C1 segment of cervical spinal cord (tissue), 14 donors: ENCODE data around the gene CDH4.

Experiments used
- DNase-seq, 14 donors: peaks; one replicate each; lab custom pipeline; 2025; lab: John Stamatoyannopoulos, UW

CDH4 gene

DNA sequence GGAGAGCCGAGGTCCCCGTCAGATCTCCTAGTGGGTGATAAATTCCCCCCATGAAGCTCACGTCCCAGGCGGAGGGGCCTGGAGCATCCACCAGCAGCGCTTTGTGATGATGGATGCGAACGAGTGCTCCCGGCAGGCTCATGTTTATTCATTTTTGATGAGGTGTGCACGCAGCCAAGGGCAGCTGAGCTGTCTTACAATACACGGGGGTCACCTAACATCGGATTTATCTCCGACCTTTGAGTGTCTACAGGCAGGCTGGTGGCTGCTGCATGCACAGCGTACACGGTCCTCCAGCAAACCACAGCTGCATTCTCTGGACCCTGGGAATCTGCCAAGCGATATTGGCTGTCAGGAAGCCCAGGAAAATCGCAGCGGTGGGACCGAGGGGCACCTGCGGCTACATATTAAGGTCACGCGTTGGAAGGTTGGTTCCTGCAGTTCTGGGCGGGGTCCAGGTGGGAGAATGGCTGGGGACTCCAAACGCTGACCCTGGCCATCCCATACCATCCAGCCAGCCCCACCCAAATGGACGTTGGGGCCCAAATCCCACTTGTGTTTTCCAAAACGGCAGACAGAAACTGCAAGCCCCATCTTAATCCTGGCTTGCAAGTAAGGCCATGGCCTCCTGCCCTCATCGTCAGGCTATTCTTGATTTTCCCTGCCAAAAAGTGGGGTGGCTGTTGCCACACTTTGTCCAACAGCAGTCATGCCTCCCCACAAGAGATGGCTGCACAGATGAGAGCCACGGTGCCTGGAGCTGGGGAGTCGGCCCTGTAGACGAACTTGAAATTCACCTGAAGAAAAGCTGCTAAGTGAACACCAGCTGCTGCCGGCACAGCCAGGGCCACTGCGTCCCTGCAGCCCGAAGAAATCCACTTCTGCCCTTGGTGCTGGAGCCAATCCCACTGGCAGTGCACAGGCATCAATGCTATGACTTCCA, 413.7 kb downstream of the CDH4 start:
- no peak for DNase-seq

DNA sequence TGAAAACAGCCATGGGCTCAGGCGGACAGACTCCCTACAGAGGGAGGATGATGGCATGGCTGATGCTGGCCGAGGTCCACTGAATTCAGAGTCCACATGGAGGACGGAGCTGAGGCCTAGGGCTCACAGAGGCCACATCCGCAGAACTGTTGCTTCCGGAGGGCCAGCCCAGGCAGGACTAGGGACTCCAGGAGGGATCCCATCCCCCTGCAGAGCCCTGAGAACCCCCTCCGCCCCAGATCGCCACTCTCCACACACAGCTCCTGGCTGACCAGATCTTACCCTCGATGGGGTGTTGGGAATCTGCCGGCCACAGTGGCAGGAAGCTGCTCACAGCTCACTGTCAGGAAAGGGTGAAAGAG, 414.4 kb downstream of the CDH4 start:
- DNase-seq = no peak

DNA sequence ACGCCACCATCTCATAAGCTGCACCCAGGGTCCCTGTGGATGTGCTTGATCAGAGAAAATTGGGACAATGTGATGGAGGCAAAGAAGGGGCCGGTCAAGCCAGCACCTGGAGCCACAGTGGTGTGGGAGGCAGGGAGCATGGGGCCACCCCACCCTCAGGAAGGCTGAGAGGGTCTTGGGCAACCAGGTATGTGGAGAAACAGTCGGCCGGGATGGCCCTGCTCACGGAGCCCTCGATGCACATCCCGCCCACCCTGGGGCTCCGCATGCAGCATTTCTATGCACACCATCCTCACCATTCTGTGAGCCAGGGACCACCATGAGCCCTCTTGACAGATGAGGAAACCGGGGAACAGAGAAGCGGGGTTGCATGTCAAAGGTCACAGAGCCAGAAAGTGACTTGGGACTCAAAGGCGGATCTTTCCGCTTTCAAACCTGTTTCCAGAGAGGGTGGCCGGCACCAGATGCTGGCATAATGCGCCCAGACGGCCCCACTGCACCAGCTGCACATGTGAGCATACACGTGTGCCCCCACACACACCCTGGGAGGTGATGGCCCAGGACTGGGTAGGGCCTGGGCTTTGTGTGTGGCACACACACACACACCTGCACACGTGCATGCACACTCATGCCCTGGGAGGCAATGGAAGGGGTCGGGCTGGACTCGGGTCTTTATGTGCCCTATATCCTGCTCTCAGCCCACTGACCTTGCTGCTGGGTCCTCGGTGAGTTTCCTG, 415.2 kb downstream of the CDH4 start:
- DNase-seq = no peak

DNA sequence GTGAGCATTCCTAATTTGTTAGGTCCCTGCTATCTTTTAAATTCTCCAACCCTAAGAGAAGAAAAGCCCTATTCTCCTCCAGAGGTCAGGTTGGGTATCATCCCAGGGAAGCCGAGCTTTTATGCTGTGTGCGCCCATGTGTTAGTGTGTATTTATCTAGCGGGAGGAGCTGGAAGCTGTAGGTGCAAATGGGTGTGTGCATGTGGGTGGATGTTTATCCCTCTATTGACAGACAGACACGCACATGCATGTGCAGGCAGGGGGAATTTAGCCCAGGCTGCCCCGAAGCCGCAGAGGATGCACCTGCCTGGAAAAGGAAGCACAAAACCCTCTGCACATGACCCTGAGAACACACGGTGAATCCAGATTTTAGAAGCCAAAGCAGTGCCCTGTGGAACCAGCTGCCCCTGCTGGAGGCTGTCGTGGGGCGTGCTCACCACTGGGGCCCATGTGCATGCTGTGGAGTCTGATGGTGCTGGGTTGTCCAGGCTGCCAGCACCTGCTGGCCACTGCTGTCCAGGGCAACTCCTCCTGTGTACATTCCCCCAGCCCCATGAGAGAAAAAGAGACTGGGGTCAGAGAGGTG, 416.1 kb downstream of the CDH4 start:
- no peak for DNase-seq

DNA sequence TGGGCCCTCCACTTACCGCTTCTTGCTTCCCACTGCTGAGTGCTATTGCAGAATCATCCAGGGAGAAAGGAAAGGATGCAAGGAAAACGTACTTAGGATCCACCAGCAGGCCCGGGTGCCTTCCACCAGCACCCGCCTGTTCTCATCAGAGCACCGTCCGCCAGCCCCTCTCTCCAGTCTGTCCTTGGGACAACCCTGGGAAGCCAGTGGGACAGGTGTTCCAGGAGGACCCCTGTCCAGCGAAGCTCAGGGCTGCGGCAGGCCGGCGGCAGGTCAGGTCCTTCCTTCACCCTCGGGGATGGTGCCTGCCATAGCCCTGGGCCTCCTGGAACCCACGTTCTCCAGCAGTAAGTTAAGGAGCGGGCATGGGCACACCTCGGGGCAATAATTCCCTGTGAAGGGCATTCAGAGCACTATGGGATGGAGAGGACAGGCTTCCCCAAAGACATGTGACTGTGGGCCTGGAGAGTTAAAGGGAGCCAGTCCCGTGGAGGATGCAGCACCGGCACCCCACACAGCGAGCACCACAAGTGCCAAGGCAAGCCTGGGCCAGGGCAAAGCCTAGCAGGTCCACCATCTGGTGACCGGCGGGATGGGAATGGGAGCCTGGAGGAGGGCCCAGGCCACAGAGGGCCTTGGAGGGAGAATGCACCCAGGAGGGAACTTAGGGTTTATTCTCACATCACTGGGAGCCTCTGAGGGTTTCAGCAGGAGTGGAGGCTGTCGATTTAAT, 416.9 kb downstream of the CDH4 start:
- DNase-seq = no peak

DNA sequence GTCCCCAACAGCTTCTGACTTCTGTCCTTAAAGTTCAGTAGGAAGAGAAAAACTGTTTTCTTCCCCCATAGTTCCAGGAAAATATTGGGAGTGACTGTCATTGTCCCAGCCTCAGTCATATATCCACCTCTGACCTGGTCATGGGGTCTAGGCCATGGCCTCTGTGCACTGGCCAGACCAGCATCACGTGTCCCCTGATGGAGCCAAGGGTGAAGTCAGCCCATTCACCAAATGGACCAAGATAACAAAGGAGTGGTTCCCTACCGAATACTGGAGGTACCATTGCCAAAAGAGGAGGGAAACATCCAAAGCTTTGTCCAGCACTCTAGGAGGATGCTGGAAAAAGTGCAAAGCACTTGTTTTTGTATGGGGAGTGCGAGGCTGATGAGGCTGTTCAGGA, 418.2 kb downstream of the CDH4 start:
- no peak for DNase-seq

DNA sequence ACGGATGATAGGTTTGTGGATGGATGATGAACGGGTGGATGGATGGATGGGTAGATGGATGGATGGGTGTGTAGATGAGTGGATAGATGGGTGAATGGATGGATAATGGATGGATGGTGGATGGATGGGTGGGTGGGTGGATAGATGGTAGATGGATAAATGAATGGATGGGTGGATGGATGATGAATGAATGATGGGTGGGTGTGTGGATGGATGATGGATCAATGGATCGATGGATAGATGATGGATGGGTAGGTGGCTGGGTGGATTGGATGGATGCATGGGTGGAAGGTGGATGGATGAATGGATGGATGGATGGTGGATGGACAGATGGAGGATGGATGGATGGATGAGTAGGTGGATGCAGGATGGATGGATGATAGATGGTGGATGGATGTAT, 419.5 kb downstream of the CDH4 start:
- no peak for DNase-seq

DNA sequence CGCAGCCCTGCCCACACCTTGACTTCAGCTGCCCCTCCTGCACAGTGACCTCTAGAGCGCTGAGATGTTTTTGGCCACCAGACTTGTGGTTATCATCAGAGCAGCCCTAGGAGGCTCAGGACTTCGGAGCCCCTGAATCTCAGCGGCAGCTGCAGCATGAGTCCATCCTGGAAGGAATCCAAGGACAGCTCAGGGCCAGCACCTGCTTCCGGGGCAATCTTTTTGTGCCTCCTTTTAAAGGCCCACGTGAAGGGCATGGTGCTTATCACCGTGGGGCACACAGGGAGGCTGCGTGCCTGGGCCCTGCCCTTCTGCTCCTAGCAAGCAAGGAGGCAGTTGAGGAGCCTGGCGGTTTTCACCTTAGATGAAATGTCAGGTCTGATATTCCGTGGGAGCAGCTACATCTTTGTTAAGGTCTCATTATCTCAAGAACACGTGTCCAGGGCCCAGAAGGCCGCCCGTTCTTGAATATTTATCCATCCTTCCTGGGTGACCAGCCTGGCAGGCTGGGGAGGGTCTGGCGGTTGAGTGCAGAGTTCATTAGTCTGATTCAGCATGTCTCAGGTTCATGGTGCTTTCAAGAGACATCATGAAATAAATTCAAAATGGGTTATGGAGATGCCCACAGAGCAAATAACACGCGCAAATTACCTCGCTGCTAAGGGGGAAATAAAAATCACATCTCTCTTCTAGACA, 421.2 kb downstream of the CDH4 start:
- DNase-seq = no peak

DNA sequence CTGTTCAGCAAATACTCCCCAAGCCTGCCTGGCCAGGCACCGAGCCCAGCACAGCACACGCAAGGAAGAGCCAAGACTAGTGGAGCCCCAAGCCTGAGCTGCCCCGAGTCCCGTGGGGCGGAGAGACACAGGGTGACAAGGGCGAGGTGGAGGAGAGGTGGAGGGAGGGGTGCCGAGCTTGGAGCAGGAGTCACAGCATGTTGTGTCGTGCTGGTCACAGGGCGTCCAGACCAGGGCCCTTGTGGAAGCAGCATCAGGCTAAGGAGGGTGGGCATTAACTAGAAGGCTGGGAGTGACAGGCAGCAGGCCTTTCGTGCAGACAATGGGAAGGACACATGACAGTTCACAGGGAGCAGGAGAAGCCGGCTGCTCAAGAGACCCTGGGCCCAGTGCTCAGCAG, 422.1 kb downstream of the CDH4 start:
- DNase-seq = no peak

DNA sequence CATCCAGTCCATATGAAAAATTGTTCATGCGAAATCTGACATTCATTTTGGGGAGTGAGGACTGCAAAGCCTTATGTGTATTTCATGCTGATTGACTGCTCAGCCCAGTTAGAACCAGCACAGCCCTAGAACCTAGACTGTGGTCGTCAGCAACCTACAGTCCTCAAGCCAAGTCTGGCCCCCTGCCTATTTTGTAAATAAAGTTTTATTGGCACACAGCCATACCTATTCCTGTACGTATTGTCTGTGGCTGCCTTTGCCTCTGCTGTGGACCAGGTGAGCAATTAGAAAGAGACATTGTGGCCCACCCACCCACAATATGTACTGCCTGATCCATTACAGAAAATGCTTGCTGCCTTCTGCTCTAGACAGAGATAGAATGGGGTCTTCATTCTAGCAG, 422.6 kb downstream of the CDH4 start:
- no peak for DNase-seq

DNA sequence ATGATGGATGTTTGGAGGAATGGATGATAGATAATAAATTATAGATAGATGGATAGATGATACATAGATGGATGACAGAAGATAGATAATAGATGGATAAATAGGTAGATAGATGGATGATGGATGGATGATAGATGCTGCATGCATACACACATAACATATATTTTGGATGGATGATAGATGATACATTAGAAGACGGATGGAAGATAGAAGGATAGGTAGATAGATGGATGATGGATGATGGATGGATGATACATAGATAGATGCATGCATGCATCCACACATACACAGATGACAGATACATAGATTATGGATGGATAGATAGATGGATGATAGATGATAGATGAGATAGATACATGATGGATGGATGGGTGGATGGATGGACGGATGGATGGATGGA, 425.9 kb downstream of the CDH4 start:
- DNase-seq = no peak

DNA sequence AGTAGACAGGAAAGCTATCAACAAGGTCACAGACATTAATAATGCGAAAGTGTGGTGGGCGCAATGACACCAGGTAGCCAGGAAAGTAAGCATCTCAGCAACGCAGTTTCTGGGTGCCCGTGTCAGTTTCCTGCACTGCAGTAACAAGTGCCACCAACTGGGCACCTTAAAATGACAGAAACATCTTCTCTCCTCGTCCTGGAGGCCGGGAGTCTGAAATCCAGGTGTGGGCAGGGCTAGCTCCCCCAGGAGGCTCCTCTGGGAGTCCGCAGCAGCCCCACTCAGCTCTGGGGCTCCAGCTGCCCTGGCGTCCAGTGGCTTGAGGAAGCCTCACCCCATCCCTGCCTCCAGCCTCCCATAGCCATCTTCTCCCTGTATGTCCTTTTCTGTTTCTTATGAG, 426.4 kb downstream of the CDH4 start:
- no peak for DNase-seq

DNA sequence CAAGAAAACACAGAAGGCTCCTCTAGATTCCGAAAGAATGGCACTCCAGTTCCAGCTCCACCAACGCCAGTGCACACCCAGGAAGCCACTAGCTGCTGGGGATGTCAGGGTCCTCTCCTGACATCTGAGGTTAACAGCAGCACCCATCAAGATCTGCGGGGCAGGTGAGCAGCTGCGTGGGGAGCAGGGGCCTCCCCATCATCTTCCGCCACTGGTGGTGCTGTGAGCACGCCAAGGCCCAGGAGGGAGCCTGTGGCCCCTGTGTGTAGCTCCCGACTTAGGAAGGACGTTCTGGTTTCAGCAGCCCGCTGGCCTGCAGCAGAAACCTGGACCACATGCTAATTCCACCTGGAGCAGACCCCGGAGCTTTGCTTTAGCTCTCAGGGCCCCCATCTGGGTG, 427.4 kb downstream of the CDH4 start:
- DNase-seq = no peak

DNA sequence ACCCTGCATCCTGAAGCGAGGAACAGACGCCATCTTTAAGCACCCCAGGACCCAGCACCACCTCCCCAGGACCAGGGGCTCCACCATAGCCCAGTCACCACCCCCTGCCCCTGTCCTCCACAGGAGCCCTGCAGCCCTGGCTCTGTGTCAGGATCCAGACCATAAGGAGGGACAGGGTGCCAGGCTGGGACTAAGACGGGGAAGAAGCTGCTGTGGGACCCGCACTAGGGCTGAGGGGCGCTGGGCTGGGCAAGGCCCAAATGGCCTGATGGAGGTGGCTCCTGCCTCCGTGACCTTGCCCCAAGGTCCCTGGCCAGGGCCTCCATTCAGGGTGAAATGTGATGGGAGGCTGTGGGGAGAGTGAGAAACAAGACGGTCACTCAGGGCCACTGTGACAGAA, 428.0 kb downstream of the CDH4 start:
- DNase-seq = no peak

DNA sequence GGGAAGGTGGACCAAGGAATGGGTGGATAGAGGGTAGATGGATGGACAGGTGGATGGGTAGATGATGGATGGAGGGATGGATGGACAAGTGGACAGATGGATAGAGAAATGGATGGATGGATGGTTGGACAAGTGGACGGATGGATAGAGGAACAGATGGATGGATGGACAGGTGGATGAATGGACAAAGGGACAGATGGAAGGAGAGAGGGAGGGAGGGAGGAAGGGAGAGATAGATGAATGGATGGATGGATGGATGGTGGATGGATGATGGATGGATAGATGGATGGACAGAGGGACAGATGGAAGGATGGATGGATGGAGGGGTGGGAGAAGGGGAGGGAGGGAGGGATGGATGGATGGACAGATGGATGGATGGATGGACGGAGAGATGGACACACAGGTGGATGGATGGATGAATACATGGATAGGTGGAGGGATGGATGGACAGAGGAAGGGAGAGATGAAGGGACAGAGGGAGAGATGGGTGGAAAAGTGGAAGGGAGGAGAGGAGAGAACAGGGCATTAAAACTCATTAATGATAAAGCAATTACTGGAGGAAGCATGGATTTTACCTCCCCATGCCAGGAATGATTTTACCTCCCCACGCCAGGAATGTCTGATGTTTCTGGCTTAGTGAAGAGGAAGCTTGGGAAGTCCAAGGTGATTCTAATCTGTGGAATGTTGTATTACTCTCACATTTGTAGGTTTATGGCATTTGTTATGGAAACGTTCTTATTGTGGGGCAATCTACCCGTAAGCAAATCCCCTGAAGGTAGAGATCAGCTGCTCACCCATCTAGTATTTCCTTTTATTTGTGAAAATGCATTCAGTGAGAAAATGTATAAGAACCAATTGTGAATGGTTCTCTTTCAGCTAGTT, 430.3 kb downstream of the CDH4 start:
- DNase-seq = no peak

DNA sequence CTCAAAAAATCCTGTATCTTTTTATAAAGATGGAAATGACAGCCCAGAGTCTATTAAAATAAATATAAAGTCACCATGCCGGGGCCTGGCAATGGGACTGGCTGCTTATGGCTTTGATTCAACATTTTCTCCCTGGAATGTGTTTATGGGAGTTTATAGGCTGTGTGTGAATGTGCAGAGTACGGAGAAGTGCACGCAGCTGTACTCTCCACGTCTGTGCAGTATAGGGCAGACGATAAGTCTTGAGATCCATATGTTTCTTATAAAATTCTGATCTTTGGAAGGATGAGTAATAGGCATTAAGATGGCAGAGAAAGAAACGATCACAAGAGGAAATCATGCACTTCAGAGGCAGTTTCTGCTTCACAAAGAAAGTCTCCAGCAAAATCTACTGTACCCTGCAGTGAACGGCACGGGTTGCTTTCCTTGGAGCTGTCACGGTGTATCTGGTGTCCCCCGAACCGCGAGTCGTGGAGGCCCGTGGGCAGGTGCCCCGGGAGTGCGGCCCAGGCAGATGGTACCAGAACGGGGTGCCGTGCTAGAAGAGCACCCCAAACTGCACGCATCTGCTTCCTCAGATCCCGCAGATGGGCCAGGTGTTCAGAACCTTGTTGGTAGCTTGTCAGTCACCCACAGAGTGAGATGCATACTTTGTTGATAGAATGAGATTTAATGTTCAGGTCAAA, 431.1 kb downstream of the CDH4 start:
- DNase-seq = no peak

DNA sequence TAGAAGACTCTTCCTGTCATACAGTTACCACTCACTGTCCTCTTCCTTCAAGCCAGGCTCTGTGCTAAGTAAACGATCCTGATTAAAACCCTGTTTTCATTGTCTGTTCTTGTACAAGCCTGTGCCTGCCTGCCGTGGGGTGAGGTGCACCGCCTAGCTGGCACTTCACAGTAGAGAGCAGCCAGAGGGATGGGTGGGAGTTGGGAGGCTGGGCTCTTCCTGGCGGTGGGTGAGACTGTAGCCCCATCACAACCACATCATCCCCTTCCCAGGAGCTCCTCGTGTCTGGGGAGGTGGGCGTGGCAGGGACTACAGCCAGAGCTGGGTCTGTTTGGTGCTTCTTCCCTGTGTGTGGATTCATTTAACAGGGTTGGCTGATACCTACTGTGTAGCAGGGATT, 431.7 kb downstream of the CDH4 start:
- no peak for DNase-seq

DNA sequence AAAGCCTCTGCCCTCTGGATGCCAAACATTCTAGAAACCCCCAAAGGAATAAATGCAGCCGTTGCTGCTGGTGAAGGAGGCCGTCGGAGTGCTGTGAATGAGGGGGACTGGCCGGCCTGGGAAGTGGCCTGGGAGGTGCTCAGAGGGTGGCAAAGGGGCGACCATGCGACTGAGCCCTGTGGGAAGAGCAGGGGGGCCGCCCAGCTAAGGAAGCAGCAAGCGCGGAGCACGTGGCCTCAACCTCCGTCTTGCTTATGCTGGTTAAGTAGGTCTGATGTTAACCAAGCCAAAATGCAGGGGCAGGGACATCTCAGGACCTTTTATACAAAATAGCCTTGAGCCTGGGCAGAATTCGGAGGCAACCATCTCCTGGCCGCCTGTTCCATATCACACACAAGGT, 432.1 kb downstream of the CDH4 start:
- DNase-seq = no peak

DNA sequence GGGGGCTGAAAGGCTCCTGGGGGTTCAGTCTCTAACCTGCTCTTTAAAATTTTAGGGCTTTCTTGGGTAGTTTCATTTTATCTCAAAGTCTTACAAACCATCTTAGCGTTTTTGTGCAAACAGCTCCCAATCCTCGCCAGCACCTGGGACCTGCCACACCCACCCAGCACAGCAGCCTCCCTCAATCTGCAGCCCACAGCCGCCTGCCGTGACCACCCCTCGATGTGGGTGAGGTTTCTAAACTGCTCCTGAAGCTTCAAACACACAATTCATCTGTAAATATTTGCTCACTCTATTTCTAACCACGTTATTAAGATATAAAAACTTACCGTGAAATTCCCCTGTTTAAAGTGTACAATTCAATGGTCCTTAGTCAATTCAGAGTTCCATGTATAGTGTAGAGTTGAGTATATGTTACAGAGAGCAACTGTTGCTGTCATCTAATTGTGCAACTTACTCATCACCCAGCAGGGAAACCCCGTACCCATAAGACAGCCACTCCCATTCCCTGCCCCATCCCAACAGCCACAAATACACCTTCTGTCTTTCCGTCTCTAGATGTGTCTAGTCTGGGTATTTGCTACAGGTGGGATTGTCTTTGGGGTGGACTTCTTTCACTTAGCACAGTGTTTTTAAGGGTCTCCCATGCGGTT, 432.6 kb downstream of the CDH4 start:
- no peak for DNase-seq
